ENCODE measurements around the gene KDM1B.
"Not testable (repeated sequence)": the region's sequence is repeated elsewhere in the genome, so short reads cannot be mapped to it uniquely, and the experiment has no call there.

KDM1B gene

GRCh38 chr6:18203786-18204185 lies 48.6 kb downstream of the KDM1B start:
- FAIRE-seq = no peak

GRCh38 chr6:18204691-18205090 lies 49.5 kb downstream of the KDM1B start:
- no peak for FAIRE-seq

- no peak for FAIRE-seq
These were observed 51.4 kb downstream of the KDM1B start for GRCh38 chr6:18206591-18206990.

DNA sequence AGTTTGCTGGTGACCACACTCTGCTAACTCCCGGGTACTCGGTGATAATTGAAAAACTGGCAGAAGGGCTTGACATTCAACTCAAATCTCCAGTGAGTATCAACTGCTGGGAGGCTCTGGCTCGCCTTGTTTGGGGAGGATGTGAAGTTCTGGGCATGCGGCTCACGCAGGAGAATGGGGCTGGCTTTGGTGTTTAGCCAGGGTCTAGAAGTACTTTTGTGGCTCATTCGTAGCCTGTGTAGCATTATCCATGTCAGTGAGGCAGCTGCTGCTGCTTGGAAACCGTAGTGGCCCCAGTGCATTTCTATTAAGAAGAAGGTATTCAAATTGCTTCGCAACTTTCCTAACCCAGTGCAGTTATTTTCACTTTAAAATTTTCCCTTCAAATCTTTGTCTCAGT lies 52.2 kb downstream of the KDM1B start:
- no peak for FAIRE-seq

GRCh38 chr6:18207949-18208348 lies 52.7 kb downstream of the KDM1B start:
- no peak for FAIRE-seq

DNA sequence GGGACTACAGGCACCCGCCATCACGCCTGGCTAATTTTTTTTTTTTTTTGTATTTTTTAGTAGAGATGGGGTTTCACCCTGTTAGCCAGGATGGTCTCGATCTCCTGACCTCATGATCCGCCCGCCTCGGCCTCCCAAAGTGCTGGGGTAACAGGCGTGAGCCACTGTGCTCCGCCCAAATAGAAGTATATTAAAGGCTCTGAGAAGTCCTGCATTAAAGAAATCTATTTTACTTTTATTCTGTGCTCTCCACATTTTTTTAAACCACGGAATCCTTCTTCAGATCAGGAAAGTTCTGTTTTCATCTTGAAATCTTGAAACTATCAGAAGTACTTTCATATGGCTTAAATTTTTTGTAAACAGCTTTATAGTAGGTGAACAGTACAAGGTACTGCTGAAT lies 53.6 kb downstream of the KDM1B start:
- FAIRE-seq = not testable (repeated sequence)

GRCh38 chr6:18209539-18210197 lies 54.4 kb downstream of the KDM1B start:
- no peak for FAIRE-seq

- no peak for FAIRE-seq
These were observed 55.5 kb downstream of the KDM1B start for GRCh38 chr6:18210707-18211106.

- FAIRE-seq = no peak
These were observed 56.1 kb downstream of the KDM1B start for GRCh38 chr6:18211338-18211737.

GRCh38 chr6:18212231-18212630 lies 57.0 kb downstream of the KDM1B start:
- no peak for FAIRE-seq

DNA sequence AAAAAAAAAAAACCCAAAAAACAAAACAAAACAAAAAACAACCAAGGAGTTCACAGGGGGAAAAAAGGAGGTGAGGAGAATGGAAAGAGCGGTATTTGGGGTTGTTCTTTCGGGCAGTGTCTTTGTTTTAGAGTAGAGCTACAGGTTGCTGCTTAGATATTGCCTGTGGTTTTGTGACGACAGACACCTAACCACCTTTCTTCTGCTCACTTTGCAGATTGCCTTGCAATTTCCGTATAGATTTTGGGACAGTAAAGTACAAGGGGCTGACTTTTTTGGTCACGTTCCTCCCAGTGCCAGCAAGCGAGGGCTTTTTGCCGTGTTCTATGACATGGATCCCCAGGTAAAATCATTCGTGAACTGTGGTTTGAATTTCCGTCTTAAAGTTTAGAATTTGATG lies 58.2 kb downstream of the KDM1B start:
- FAIRE-seq = no peak

- FAIRE-seq = no peak
These were observed 58.8 kb downstream of the KDM1B start for GRCh38 chr6:18214003-18214402.

DNA sequence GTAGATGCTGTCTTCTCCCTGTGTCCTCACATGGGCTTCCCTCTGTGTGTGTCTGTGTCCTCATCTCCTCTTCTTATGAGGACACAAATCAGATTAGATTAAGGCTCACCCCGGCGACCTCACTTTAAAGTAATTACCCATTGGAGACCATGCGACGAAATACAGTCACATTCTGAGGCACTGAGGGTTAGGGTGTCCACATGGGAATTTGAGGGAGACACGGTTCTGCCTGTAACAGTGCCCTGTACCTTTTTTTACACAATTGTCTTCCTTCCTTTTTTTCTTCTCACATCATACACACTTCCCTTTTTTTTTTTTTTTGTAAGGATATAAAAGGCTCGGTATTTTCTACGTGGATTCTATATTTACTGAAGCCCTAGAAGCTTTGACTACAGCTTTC lies 60.2 kb downstream of the KDM1B start:
- FAIRE-seq = no peak

GRCh38 chr6:18216411-18216810 lies 61.2 kb downstream of the KDM1B start:
- no peak for FAIRE-seq

- no peak for FAIRE-seq
These were observed 63.0 kb downstream of the KDM1B start for GRCh38 chr6:18218233-18218632.

DNA sequence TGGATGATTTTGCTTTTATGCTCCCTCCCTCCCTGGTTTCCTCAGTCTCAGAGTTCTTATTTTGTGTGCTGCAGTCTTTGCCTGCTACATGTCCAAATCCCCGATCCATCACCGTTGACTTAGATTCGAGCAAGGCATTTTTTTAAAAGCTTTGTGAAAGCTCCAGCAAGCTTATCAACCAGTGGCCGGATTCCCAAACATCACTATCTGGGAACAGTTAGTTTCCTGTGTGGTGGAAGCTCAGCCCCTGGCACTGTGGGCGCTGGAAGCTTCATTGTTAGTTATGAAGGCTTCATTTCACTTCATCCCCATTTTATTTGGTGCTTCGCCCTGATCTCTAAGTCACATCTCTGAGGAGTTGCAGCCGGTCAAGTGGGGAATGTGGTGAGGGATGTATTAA lies 64.4 kb downstream of the KDM1B start:
- FAIRE-seq = no peak

DNA sequence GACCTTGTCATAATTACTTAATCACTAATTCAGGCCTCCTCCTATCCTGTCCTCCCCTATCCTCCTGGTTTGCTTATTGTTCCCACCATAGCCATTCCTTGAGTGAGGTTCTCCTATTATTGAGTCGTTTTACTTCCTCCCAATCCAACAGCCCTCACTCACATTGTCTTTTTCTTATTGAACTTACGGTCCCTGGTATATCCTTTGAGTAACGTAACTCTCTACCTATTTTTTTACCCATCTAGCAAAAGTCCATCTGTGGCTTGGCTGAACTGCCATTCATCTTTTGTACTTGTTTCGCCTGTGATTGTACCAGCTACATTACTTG lies 66.0 kb downstream of the KDM1B start:
- no peak for FAIRE-seq

DNA sequence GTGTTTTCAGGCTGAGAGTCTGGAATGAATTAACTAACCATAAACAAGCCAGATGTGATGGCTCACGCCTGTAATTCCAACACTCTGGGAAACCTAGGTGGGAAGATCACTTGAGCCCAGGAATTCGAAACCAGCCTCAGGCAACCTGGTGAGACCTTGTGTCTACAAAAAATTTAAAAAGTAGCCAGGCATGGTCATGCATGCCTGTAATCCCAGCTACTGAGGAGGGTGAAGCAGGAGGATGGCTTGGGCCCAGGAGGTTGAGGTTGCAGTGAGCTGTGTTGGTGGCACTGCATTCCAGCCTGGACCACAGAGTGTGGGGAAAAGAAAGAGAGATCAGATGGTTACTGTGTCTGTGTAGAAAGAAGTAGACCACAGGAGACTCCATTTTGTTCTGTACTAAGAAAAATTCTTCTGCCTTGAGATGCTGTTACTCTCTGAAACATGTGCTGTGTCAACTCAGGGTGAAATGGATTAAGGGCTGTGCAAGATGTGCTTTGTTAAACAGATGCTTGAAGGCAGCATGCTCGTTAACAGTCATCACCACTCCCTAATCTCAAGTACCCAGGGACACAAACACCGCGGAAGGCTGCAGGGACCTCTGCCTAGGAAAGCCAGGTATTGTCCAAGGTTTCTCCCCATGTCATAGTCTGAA lies 71.4 kb downstream of the KDM1B start:
- FAIRE-seq = not testable (repeated sequence)

DNA sequence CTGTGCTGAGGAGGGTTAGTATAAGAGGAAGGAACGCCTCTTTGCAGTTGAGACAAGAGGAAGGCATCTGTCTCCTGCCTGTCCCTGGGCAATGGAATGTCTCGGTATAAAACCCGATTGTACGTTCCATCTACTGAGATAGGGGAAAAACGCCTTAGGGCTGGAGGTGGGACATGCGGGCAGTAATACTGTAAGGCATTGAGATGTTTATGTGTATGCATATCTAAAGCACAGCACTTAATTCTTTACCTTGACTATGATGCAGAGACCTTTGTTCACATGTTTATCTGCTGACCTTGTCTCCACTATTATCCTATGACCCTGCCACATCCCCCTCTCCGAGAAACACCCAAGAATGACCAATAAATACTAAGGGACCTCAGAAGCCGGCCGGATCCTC lies 71.9 kb downstream of the KDM1B start:
- FAIRE-seq = not testable (repeated sequence)

DNA sequence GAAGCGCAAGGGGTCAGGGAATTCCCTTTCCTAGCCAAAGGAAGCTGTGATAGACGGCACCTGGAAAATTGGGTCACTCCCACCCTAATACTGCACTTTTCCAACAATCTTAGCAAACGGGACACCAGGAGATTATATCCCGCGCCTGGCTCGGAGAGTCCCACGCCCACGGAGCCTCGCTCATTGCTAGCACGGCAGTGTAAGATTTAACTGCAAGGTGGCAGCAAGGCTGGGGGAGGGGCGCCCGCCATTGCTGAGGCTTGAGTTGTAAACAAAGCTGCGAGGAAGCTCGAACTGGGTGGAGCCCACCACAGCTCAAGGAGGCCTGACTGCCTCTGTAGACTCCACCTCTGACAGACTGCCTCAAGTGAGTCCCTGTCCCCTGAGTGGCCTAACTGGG lies 73.4 kb downstream of the KDM1B start:
- FAIRE-seq = not testable (repeated sequence)

GRCh38 chr6:18231856-18232255 lies 76.6 kb downstream of the KDM1B start:
- not testable (repeated sequence) for FAIRE-seq

DNA sequence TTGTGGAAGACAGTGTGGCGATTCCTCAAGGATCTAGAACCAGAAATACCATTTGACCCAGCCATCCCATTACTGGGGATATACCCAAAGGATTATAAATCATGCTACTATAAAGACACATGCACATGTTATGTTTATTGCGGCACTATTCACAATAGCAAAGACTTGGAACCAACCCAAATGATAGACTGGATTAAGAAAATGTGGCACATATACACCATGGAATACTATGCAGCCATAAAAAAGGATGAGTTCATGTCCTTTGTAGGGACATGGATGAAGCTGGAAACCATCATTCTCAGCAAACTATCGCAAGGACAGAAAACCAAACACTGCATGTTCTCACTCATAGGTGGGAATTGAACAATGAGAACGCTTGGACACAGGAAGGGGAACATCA lies 78.5 kb downstream of the KDM1B start:
- FAIRE-seq = not testable (repeated sequence)

DNA sequence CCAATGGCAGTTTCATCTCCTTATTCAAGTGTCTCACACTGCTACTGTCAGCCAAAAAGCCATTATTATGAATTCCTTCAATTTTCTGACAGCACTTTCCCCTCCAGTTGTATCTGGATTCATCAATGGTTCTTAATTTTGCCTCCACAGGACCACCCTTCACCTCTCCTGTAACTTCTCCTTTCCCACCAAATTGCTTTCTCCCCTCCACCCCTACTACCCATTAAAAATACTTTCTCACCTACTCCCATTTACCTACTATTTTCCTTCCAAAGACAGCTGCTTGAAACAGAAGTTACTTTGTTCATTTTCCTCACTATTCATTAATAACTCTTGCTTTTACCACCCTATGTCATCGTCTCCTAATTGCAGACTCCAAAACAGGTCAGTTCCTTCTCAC lies 79.3 kb downstream of the KDM1B start:
- FAIRE-seq = no peak

GRCh38 chr6:18235524-18235923 lies 80.3 kb downstream of the KDM1B start:
- FAIRE-seq = no peak

GRCh38 chr6:18237167-18237566 lies 81.9 kb downstream of the KDM1B start:
- FAIRE-seq = no peak
